Measurements from ENCODE around the gene EPB41L4B.

The EPB41L4B gene

DNA sequence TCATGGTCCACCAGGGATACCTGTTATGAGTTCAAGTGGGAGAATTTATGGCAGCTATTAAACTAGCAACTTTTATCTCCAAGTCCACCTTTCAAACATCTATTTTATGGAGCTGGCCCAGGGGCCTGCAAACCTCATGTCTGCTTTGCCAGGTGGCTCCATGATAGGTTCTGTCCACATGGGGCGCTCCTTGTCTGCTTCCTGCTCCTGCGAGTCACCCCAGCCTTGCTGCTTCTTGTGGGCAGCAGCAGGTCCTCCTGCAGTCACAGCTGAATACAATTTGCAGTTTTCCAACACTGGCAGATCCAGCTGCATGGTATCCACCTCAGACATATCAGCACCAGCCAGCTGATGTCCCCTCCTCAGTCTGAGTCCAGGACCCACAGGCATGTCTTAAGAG, 114.2 kb downstream of the EPB41L4B start:
- DNase-seq (ENCODE audit: low read depth in 2 of 2, low spot score in 1 of 2), result no peak

DNA sequence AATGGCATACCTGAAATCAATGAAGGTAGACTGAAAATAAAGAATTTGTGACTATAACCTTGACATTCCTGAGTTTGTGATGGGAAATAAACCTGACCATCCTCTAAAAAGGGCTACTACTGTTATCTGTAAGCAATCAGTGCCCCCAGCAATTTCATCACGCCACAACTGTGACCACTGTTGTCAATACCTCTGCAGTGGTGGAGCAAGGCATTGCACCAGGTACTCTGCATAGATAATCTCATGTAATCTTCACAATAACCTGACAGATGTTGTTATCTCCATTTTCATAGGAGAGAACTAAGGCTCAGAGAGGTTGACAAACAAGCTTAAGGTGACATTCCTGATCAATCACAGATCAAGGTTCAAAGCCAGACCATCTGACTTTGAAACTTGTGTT, 115.3 kb downstream of the EPB41L4B start:
- DNase-seq (ENCODE audit: low read depth in 2 of 2, low spot score in 1 of 2), result no peak

- DNase-seq (ENCODE audit: low read depth in 2 of 2, low spot score in 1 of 2), result no peak
These were observed 117.0 kb downstream of the EPB41L4B start for GRCh38 chr9:109203761-109204360.

DNA sequence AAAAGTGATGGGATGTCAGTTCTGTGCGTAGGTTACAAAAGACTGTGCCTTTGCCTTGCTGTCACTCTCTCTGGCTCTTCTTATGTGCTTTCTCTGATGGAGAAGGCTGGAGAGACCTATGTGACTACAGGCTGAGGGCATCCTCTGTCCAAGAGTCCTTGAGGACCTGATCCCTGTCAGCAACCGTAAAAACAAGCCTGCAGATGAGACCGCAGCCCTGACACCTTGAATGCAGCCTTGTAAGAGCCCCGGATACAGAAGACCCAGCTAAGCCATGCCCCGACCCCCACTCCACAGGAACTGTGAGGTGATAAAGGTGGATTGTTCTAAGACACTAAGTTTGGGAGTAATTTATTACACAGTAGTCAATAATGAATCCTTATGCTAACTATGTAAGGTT, 121.2 kb downstream of the EPB41L4B start:
- no peak for DNase-seq (ENCODE audit: low read depth in 2 of 2, low spot score in 1 of 2)

- DNase-seq (ENCODE audit: low read depth in 2 of 2, low spot score in 1 of 2), result no peak
These were observed 122.0 kb downstream of the EPB41L4B start for GRCh38 chr9:109198736-109199382.

DNA sequence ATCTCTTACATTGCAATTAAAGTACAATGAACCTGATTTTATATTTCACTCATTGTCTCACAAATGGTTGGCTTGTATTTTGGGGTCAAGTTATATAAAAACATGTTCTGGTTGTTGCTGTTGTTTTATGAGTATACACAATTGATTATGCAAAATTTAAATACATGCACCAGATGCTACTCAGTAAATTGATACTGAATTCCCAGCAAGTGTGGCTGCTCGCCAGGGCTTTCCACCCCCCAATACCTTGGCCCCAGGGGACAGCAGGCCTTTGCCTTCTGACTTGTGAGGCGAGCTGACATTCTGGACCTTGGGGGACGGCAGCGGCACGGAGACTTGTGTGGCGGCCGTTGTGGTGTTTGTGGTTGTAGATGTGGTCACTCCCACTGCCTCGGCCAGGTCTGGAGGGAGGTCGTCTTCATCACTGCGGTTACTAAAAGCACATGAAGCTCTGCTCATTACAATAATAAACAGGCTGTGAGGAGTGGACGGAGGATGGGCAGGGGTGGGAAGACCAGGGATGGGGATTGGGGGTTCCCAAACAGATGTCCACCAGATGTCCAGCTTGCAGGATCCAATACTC, 126.8 kb downstream of the EPB41L4B start:
- no peak for DNase-seq (ENCODE audit: low read depth in 2 of 2, low spot score in 1 of 2)

- DNase-seq (ENCODE audit: low read depth in 2 of 2, low spot score in 1 of 2), result no peak
These were observed 128.0 kb downstream of the EPB41L4B start for GRCh38 chr9:109192732-109193361.

- DNase-seq (ENCODE audit: low read depth in 2 of 2, low spot score in 1 of 2), result no peak
These were observed 129.1 kb downstream of the EPB41L4B start for GRCh38 chr9:109191746-109192145.

DNA sequence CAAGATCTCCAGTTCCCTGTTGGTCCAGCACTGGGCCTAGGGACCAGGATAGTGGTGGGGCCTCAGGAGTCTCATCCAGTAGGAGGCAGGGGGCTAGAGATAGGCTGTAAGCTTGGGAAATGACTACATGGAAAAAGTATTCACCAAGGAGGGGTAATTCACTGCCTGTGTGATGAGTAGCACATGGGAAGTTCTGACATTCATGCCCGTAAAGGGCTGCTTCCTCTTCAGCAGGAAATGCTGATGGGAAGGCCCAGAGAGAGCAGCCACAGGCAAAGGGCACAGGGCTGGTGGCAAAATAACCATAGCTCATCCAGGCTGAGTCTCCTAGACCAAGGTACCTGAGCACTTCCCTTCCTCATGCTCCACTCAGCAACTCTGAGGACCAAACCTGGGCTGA, 130.7 kb downstream of the EPB41L4B start:
- DNase-seq (ENCODE audit: low read depth in 2 of 2, low spot score in 1 of 2), result no peak

- DNase-seq (ENCODE audit: low read depth in 2 of 2, low spot score in 1 of 2), result no peak
These were observed 133.9 kb downstream of the EPB41L4B start for GRCh38 chr9:109186857-109187520.

GRCh38 chr9:109182940-109183798, 137.7 kb downstream of the EPB41L4B start:
- no peak for DNase-seq (ENCODE audit: low read depth in 2 of 2, low spot score in 1 of 2)

GRCh38 chr9:109182550-109182939, 138.3 kb downstream of the EPB41L4B start:
- DNase-seq (ENCODE audit: low read depth in 2 of 2, low spot score in 1 of 2), result no peak

- DNase-seq (ENCODE audit: low read depth in 2 of 2, low spot score in 1 of 2), result no peak
These were observed 139.6 kb downstream of the EPB41L4B start for GRCh38 chr9:109181284-109181683.

GRCh38 chr9:109179801-109180523, 140.9 kb downstream of the EPB41L4B start:
- DNase-seq (ENCODE audit: low read depth in 2 of 2, low spot score in 1 of 2), result no peak

GRCh38 chr9:109176963-109177362, 143.9 kb downstream of the EPB41L4B start:
- DNase-seq (ENCODE audit: low read depth in 2 of 2, low spot score in 1 of 2), result no peak

GRCh38 chr9:109176386-109176785, 144.5 kb downstream of the EPB41L4B start:
- DNase-seq (ENCODE audit: low read depth in 2 of 2, low spot score in 1 of 2), result no peak

- no peak for DNase-seq (ENCODE audit: low read depth in 2 of 2, low spot score in 1 of 2)
These were observed 147.9 kb downstream of the EPB41L4B start for GRCh38 chr9:109172935-109173334.

DNA sequence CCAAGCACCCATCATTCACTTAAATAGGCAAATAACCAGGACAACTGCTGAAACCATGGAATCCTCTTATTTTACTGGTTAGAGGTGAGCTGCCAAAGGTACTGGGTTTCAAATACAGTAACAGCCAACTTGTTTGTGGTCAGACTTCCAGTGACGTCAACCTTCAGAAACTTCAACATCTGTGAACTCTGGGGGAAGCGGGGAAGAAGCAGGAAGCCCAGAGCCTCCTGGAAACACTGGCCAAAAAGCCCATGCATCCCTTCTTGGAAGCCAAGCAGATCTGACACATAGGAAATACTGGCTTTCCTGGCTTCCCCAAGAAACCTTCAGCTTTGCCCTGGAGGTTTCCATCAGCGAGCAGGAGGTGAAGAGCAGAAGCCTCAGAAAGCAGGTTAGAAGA, 148.9 kb downstream of the EPB41L4B start:
- no peak for DNase-seq (ENCODE audit: low read depth in 2 of 2, low spot score in 1 of 2)

DNA sequence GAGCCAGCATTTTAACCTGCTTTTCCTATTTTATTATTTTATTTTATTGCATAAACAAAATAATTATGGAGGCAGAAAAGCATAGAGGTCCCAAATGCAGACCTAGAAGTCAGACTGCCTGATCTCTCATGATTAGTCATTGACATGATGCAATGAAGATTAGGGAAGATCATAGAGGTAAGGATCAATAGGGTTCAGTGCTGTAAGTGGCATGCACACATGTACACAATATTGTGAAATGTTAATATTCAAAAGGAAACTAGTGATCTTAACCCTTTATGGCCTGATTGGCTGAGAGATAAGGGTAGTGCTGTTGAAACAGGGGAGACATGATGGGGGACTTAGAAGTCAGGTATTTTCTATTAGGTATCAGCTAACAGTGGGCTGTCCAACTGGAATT, 152.7 kb downstream of the EPB41L4B start:
- DNase-seq (ENCODE audit: low read depth in 2 of 2, low spot score in 1 of 2), result no peak

DNA sequence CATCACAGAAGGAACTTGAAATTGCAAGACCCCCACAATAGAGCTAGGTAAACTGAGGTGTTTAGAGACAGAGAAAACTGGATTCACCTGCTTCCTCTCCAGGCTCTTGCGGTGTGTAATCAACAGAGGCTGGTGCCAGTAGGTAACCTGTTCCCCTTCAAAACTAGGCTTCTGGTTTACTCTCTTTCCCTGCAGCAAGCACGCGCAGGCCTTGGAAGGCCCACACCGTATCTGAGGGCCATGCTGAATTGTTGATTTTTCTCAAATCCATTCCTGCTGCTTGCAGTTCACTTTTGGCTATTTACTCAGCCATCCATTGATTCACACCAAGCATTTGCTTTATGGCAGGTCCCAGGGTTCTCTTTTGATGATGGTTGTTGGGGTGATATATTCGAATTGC, 153.1 kb downstream of the EPB41L4B start:
- no peak for DNase-seq (ENCODE audit: low read depth in 2 of 2, low spot score in 1 of 2)
